Hepatocyte (in vitro differentiated cells): ENCODE measurements around the gene NLRC3.

Experiments used
- CTCF ChIP-seq: fragments of 200-600 bp; sonication (generic); IDR thresholded peaks from 2 replicates; pipeline ENCODE4 v1.5.1; 2016; ENCODE audit warnings: antibody characterized with exemption, mild to moderate bottlenecking; ENCODE audit not compliant: poor library complexity
- EZH2 ChIP-seq: fragments of 200-600 bp; sonication (generic); IDR thresholded peaks from 2 replicates; pipeline ENCODE4 v1.6.1; 2016; ENCODE audit warnings: antibody characterized with exemption, mild to moderate bottlenecking, borderline replicate concordance
- EZH2phosphoT487 ChIP-seq: fragments of 200-600 bp; sonication (generic); IDR thresholded peaks from one replicate; pipeline ENCODE4 v1.6.1; 2018; ENCODE audit warnings: antibody characterized with exemption, mild to moderate bottlenecking, low read depth, moderate library complexity; ENCODE audit not compliant: unreplicated experiment, severe bottlenecking

DNA sequence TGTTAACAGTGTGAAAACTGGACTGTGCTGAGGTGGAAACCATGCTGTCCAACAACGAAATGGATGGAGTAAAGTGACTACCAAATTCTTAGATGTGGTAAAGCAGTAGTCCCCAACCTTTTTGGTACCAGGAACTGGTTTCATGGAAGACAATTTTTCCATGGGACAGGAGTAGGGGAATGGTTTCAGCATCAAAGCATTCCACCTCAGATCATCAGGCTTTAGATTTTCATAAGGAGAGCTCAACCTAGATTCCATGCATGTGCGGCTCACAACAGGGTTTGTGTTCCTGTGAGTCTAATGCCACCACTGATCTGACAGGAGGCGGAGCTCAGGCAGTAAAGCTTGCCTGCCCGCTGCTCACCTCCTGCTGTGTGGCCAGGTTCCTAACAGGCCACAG lies 22.7 kb upstream of the NLRC3 start:
- TF ChIP-seq CTCF (no peak), EZH2 (no peak), EZH2phosphoT487 (no peak)
